HEK293 (cell line): ENCODE results near the gene GPR119.
"Not testable (repeated sequence)": the region's sequence is repeated elsewhere in the genome, so short reads cannot be mapped to it uniquely, and the experiment has no call there.

Source experiments
- CTCF ChIA-PET: fragments of 350-600 bp; formaldehyde crosslinking; extraction: SDS; loops from one replicate; lab custom pipeline; 2021; ENCODE audit warnings: antibody characterized with exemption; lab: Yijun Ruan, JAX
- POLR2A ChIA-PET: fragments of 300-600 bp; formaldehyde crosslinking; extraction: SDS; loops from one replicate; lab custom pipeline; 2020; ENCODE audit warnings: antibody characterized with exemption, inconsistent platforms; lab: Yijun Ruan, JAX
- H3K27ac ChIP-seq: fragments of 200-500 bp; sonication (Bioruptor generic); 2 replicates; pipeline ENCODE4 v1.5.1; 2014; ENCODE audit warnings: low read depth, low read length, control low read depth, inconsistent platforms; ENCODE audit errors: extremely low read depth
- H3K36me3 ChIP-seq, 2 experiments: fragments of 200-500 bp in 1 of 2; sonication (Bioruptor generic) in 1 of 2; 1 replicate in 1 of 2; 2 replicates in 1 of 2; pipeline ENCODE4 v1.5.1; 2014 to 2017; ENCODE audit warnings: inconsistent platforms in 2 of 2, low read length in 2 of 2; ENCODE audit not compliant: control insufficient read depth in 2 of 2, insufficient read depth in 1 of 2
- H3K4me1 ChIP-seq: fragments of 200-500 bp; sonication (Bioruptor generic); 2 replicates; pipeline ENCODE4 v1.5.1; 2014; ENCODE audit warnings: mild to moderate bottlenecking, low read length, inconsistent platforms; ENCODE audit not compliant: control insufficient read depth, insufficient read depth
- H3K4me3 ChIP-seq: 2 replicates; pipeline ENCODE4 v1.5.1; 2011; ENCODE audit warnings: low read depth, mild to moderate bottlenecking, control low read depth, low read length, moderate library complexity
- H3K9me3 ChIP-seq: fragments of 200-500 bp; sonication (Bioruptor generic); 2 replicates; pipeline ENCODE4 v1.5.1; 2014; ENCODE audit warnings: low read depth, low read length, inconsistent platforms; ENCODE audit not compliant: control insufficient read depth, insufficient read depth
- PRDM1 ChIP-seq: fragments of 450-650 bp; formaldehyde crosslinking; IDR thresholded peaks from 2 replicates; pipeline ENCODE4; 2016; ENCODE audit warnings: missing biosample characterization, missing genetic modification characterization
- PRDM10 ChIP-seq: fragments of 450-650 bp; formaldehyde crosslinking; IDR thresholded peaks from 2 replicates; pipeline ENCODE4 v1.5.1; 2016; ENCODE audit warnings: missing biosample characterization, missing genetic modification characterization
- SALL2 ChIP-seq: fragments of 450-650 bp; formaldehyde crosslinking; IDR thresholded peaks from 2 replicates; pipeline ENCODE4 v1.5.0; 2017; ENCODE audit warnings: missing biosample characterization, mild to moderate bottlenecking, missing genetic modification characterization, borderline replicate concordance
- ZNF174 ChIP-seq: fragments of 450-650 bp; formaldehyde crosslinking; IDR thresholded peaks from 2 replicates; pipeline ENCODE4 v1.5.0; 2017; ENCODE audit warnings: missing biosample characterization, mild to moderate bottlenecking, missing genetic modification characterization
- ZNF24 ChIP-seq: fragments of 450-650 bp; formaldehyde crosslinking; IDR thresholded peaks from 2 replicates; pipeline ENCODE4 v1.5.1; 2016; ENCODE audit warnings: missing biosample characterization, missing genetic modification characterization
- ZNF366 ChIP-seq: fragments of 450-650 bp; formaldehyde crosslinking; conservative IDR thresholded peaks from 2 replicates; pipeline ENCODE4 v1.5.1; 2016; ENCODE audit warnings: missing biosample characterization, missing genetic modification characterization
- ZNF433 ChIP-seq: fragments of 450-650 bp; formaldehyde crosslinking; IDR thresholded peaks from 2 replicates; pipeline ENCODE4 v1.5.1; 2016; ENCODE audit warnings: missing biosample characterization, missing genetic modification characterization, low read depth
- ZNF658 ChIP-seq: fragments of 450-650 bp; formaldehyde crosslinking; IDR thresholded peaks from 2 replicates; pipeline ENCODE4; 2016; ENCODE audit warnings: missing biosample characterization, missing genetic modification characterization

The GPR119 gene

GRCh38 chrX:130338869-130339268 lies 46.6 kb downstream of the GPR119 start:
- H3K27ac ChIP-seq, H3K4me3 ChIP-seq, H3K36me3 ChIP-seq, CTCF ChIA-PET, H3K4me1 ChIP-seq, H3K9me3 ChIP-seq: not testable (repeated sequence)
- 0 out of 2 replicates have a peak, but pooled peaks have one; percentile 45 for TF ChIP-seq SALL2 (tag by site-specific recombination)
- peak; percentile 99 for TF ChIP-seq PRDM1 (tag by site-specific recombination)
- TF ChIP-seq ZNF366 (tag by site-specific recombination), result peak; percentile 85
- POLR2A ChIA-PET, result interaction anchor here (0.8 kb wide), 1 partner anchor 8 kb away, joined by 3 read pairs; no protein-coding TSS in a partner anchor

DNA sequence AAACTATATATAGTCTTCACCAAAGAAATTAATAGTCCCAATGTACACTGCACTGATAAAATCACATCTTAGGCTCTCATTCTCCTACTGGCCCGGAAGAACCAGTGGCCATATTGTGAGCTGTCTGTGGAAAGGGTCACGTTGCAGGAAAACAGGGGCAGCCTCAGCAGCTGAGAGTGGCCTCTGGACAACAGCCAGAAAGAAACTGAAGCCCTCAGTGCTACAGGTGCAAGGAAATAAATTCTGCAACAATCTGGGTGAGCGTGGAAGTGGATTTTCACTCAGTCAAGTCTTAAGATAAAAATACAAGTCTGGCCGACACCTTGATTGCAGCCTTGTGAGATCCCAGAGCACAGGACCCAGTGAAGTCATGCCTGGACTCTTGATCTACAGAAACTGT lies 48.9 kb downstream of the GPR119 start:
- Histone ChIP-seq H3K36me3 (no peaks in the 10 kb centered on the region), H3K4me1 (no peaks in the 10 kb centered on the region), H3K27ac (no peak overlapping the region), H3K4me3 (no peak overlapping the region), H3K9me3 (no peaks in the 10 kb centered on the region)
- TF ChIP-seq ZNF24 (tag by site-specific recombination) (no peak), ZNF174 (no peak), ZNF658 (tag by site-specific recombination) (no peak), PRDM10 (tag by site-specific recombination) (peak; percentile 75), ZNF433 (tag by site-specific recombination) (no peak)
- ChIA-PET CTCF (no interaction called here), POLR2A (no interaction called here)
